GM21423 (cell line): ENCODE results near the gene TRERF1.
"Not testable (repeated sequence)": the region's sequence is repeated elsewhere in the genome, so short reads cannot be mapped to it uniquely, and the experiment has no call there.

Source experiments
- ATAC-seq: cut with Tn5 transposase; IDR thresholded peaks from one replicate; pipeline ENCODE4 v1.9.1; 2021; ENCODE audit warnings: mild to moderate bottlenecking, moderate library complexity; ENCODE audit not compliant: unreplicated experiment

Gene TRERF1

GRCh38 chr6:42200035-42200434 is 251.7 kb downstream of the TRERF1 start:
- ATAC-seq, result no peak

GRCh38 chr6:42199106-42199981 is 252.4 kb downstream of the TRERF1 start:
- no peak for ATAC-seq

GRCh38 chr6:42197555-42198362 is 254.0 kb downstream of the TRERF1 start:
- no peak for ATAC-seq

GRCh38 chr6:42195415-42195814 is 256.3 kb downstream of the TRERF1 start:
- no peak for ATAC-seq

GRCh38 chr6:42194056-42194455 is 257.7 kb downstream of the TRERF1 start:
- no peak for ATAC-seq

GRCh38 chr6:42193491-42193894 is 258.2 kb downstream of the TRERF1 start:
- no peak for ATAC-seq

GRCh38 chr6:42192385-42192784 is 259.3 kb downstream of the TRERF1 start:
- ATAC-seq, result not testable (repeated sequence)

GRCh38 chr6:42190554-42191183 is 261.1 kb downstream of the TRERF1 start:
- ATAC-seq, result no peak

- ATAC-seq, result no peak
These were observed 263.3 kb downstream of the TRERF1 start for GRCh38 chr6:42188406-42188805.

GRCh38 chr6:42185597-42185996 is 266.1 kb downstream of the TRERF1 start:
- no peak for ATAC-seq

GRCh38 chr6:42184475-42184874 is 267.3 kb downstream of the TRERF1 start:
- ATAC-seq, result no peak

- no peak for ATAC-seq
These were observed 269.6 kb downstream of the TRERF1 start for GRCh38 chr6:42182101-42182500.

GRCh38 chr6:42179945-42180313 is 271.8 kb downstream of the TRERF1 start:
- ATAC-seq, result no peak

GRCh38 chr6:42179261-42179944 is 272.3 kb downstream of the TRERF1 start:
- ATAC-seq, result no peak

GRCh38 chr6:42177514-42178364 is 274.0 kb downstream of the TRERF1 start:
- no peak for ATAC-seq

GRCh38 chr6:42176981-42177380 is 274.7 kb downstream of the TRERF1 start:
- ATAC-seq, result no peak

GRCh38 chr6:42175860-42176259 is 275.9 kb downstream of the TRERF1 start:
- ATAC-seq, result no peak
